Mesodermal cell (in vitro differentiated cells): ENCODE data around the gene TNFAIP8.

Experiments
- H3K27ac ChIP-seq: 2 replicates; pipeline ENCODE4 v1.7.0; 2013; ENCODE audit warnings: mild to moderate bottlenecking, low read depth, low read length, moderate library complexity; ENCODE audit not compliant: severe bottlenecking
- H3K36me3 ChIP-seq: 2 replicates; pipeline ENCODE4 v1.7.1; 2013; ENCODE audit warnings: mild to moderate bottlenecking, low read length, moderate library complexity; ENCODE audit not compliant: control insufficient read depth, insufficient read depth
- H3K4me1 ChIP-seq: one replicate; pipeline ENCODE4 v1.7.1; 2013; ENCODE audit warnings: mild to moderate bottlenecking, low read length; ENCODE audit not compliant: insufficient read depth, control insufficient read depth, poor library complexity, severe bottlenecking
- H3K4me3 ChIP-seq: 2 replicates; pipeline ENCODE4 v1.7.0; 2013; ENCODE audit warnings: low read length, control low read depth, mild to moderate bottlenecking; ENCODE audit not compliant: insufficient read depth, poor library complexity, severe bottlenecking; ENCODE audit errors: extremely low read depth
- H3K9me3 ChIP-seq: 2 replicates; pipeline ENCODE4 v1.7.1; 2013; ENCODE audit warnings: mild to moderate bottlenecking, low read length, moderate library complexity; ENCODE audit not compliant: control insufficient read depth
- WGBS, 2 experiments: methylation state at CpG; one replicate each; pipeline ENCODE4 v1.1.5; 2013; ENCODE audit warnings: missing lambda C conversion rate in 2 of 2; ENCODE audit not compliant: insufficient coverage in 2 of 2; 5-methylcytosine and 5-hydroxymethylcytosine counted together

The TNFAIP8 gene

DNA sequence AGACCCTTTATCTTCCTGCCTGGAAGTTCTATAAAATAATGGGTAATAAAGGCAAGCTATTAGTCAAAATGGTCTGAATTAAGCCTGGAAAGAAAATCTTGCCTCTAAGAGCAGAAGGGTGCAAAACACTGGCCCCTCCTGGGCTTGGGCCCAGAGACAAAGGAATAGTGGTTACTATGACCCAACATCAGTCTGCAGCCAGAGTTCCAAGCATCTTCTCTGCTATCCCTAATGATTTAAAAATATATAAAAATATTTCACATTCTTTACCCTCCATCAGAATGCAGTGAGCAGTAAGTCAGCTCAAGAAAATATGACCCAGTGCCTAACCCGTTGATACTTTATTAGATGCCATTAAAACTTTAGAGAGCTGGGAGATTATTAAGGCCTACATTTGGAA is 14.7 kb downstream of the TNFAIP8 start:
- Histone ChIP-seq H3K9me3 (no peaks in the 10 kb centered on the region), H3K4me3 (no peak overlapping the region), H3K27ac (no peak overlapping the region), H3K36me3 (no peaks in the 10 kb centered on the region), H3K4me1 (peaks cover 4% of the 10 kb centered on the region)
- WGBS, 2 experiments, result 100% methylated on average over 1 of the region's 1 CpG

DNA sequence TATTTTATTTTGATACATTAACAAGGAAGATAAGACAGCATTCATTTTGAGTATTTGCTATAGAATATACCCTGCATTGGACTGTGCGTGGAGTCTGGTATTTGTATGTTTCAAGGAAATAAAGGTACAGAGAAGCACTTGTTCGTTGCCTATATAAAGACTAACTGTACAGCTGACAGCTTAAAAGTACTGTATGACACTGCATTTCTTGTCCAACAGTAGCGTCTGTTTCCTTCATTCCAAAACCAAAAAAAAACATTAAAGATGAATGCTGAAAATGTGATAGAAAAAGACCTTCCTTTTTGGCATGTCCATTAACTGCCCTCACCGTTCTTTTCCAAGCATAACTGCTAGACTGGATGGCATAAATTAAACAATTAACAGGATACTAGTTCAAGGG is 15.3 kb downstream of the TNFAIP8 start:
- no peak overlapping the region for H3K27ac ChIP-seq
- WGBS, 2 experiments, result 88% methylated on average over 2 of the region's 4 CpGs; no CpG with 5 or more reads in 1 of the 2 experiments

DNA sequence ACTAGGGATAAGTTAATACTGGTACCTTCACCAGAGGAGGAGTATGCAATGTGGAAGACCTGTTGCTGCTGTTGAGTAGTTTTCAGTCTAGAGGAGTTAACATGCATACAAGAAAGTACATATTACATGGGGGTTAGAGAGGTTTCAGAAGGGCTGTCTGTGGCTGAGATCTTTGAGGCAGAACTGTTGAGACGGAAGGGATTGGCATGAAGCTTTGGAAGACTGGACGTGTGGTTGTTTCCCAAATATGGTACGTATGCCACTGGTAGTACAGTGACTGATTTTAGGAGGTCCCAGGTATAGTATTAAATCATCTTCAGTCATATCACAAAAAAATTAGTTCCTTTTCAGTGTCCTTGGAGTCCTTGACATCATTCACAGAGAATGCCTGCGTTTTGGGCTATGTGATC is 17.6 kb downstream of the TNFAIP8 start:
- 90 to 100% methylated on average over 1 to 2 of the region's 4 CpGs for WGBS, 2 experiments
- no peak overlapping the region for H3K4me3 ChIP-seq
- no peak overlapping the region for H3K27ac ChIP-seq
- H3K9me3 ChIP-seq, result no peaks in the 10 kb centered on the region
- H3K36me3 ChIP-seq, result no peaks in the 10 kb centered on the region
- no peaks in the 10 kb centered on the region for H3K4me1 ChIP-seq

More for the DNA sequence above, 15.3 kb downstream of the TNFAIP8 start:
- peaks cover 4% of the 10 kb centered on the region for H3K4me1 ChIP-seq
- H3K4me3 ChIP-seq, result no peak overlapping the region
- no peaks in the 10 kb centered on the region for H3K9me3 ChIP-seq
- H3K36me3 ChIP-seq, result no peaks in the 10 kb centered on the region

DNA sequence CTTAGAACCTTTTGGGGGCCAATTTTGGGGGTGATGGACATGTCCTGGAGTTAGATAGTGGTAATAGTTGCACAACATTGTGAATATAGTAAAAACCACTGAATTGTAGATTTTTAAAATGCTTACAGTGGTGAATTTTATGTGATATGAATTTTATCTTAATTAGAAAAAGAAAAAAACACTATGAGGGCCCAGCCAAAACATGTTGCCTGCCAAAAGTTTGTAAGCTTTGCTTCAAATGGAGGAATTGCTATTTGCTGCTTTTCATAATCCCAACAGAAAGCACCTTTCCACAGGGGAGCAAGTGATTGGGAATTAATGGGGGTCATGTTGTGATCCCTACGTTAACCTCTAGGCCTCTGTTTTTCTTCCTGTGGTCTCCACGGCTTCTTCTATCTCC is 19.1 kb downstream of the TNFAIP8 start:
- Histone ChIP-seq H3K4me3 (no peak overlapping the region), H3K36me3 (no peaks in the 10 kb centered on the region), H3K9me3 (no peaks in the 10 kb centered on the region), H3K4me1 (no peaks in the 10 kb centered on the region), H3K27ac (no peak overlapping the region)
- 100% methylated on average over 1 of the region's 2 CpGs; no CpG with 5 or more reads in 1 of the 2 experiments for WGBS, 2 experiments

DNA sequence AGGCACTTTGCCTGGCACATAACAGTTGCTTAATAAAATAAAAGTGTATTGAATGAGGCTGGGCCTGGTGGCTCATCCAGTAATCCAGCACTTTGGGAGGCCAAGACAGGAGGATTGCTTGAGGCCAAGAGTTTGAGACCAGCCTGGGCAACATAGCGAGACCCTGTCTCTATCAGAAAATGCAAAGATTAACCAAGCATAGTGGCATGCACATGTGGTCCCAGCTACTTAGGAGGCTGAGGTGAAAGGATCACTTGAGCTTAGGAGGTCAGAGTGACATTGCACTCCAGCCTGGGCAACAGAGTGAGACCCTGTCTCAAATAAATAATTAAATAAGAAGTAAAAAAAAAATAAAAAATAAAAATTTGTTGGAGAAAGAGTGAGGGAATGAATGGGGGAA is 21.2 kb downstream of the TNFAIP8 start:
- H3K4me1 ChIP-seq, result no peaks in the 10 kb centered on the region
- H3K4me3 ChIP-seq, result no peak overlapping the region
- H3K9me3 ChIP-seq, result no peaks in the 10 kb centered on the region
- no peaks in the 10 kb centered on the region for H3K36me3 ChIP-seq
- 100% methylated on average over 1 of the region's 1 CpG; no CpG with 5 or more reads in 1 of the 2 experiments for WGBS, 2 experiments
- no peak overlapping the region for H3K27ac ChIP-seq

DNA sequence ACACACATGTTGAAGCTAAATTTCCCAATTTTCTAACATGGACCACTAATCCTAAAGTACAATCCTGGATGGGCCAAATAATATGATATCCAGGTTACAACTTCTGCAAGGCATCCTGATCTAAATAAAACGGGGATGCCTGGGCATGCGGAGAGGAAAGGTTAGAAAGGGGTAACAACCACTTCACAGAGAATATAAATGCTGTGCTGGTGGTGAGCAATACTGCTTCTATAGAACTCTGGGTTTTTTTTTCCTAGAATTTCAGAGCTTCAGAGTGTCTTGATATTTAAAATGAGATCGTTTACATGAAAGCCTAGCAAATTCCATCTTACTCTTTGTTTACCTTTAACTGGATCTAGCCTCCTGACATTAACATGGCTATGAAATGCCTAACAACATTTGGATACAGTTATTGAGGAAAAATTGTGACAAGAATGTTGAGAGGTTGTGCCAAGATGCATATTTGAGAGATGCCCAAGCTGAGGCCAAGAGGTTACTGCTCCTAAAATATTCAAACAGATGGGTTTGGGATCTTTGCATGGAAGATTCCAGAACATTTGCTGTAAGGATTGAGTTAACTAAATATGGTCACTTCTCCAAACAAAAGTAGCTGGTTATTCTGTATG is 22.4 kb downstream of the TNFAIP8 start:
- H3K9me3 ChIP-seq, result no peaks in the 10 kb centered on the region
- WGBS, 2 experiments, result no CpG with 5 or more reads among the region's 3 CpGs
- no peaks in the 10 kb centered on the region for H3K36me3 ChIP-seq
- no peak overlapping the region for H3K27ac ChIP-seq
- no peaks in the 10 kb centered on the region for H3K4me1 ChIP-seq
- no peak overlapping the region for H3K4me3 ChIP-seq

DNA sequence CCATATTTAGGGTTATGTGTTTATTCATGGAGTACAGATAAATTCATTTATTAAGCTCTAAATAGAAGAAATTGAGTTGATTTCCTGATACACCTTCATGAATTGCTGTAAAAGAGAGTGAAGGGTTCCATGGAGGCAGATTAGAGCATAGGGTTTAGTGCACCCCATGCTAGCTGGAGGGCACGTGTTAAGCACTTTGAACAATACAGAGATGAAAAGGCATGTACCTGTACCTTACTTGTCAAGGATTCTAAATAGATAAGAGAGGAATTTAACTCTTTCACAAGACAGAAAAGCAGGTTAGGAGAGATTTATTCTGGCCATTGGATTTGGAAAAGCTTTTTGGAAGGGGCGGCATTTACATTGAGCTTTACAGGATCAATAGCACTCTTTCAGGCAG is 23.3 kb downstream of the TNFAIP8 start:
- Histone ChIP-seq H3K9me3 (no peaks in the 10 kb centered on the region), H3K36me3 (no peaks in the 10 kb centered on the region), H3K4me1 (no peaks in the 10 kb centered on the region), H3K4me3 (no peak overlapping the region), H3K27ac (no peak overlapping the region)
- WGBS, 2 experiments, result 92 to 100% methylated on average over 2 of the region's 2 CpGs

DNA sequence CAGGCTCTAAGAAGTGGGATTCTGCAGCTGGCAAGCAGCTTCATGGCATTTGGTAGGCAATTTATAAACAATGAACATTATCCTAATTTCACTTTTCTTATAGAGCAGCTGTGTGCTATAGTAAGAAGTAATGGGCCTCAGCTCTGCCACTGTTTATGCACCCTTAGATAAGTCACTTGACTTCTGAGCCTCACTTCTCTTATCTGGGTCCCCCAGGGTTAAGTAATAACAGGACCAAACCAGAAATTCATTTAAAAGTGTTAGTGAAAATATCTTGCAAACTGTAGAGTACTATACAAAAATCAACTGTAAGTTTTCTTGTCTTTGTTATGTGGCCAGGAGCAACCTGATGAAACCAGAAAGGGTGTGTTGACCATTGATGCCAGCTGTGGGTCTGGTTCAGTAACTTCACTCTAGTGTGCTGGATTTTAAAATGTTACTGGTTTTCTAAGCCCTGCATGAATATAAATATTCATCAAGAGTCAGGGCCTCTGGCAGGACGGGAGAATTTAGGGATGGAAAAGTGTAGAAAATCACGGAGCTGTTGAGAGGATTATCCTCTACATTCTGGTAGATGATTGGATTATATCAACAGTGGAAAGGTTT is 24.2 kb downstream of the TNFAIP8 start:
- Histone ChIP-seq H3K9me3 (no peaks in the 10 kb centered on the region), H3K4me1 (no peaks in the 10 kb centered on the region), H3K27ac (no peak overlapping the region), H3K4me3 (no peak overlapping the region), H3K36me3 (no peaks in the 10 kb centered on the region)
- WGBS, 2 experiments, result 83% methylated on average over 1 of the region's 2 CpGs; no CpG with 5 or more reads in 1 of the 2 experiments

DNA sequence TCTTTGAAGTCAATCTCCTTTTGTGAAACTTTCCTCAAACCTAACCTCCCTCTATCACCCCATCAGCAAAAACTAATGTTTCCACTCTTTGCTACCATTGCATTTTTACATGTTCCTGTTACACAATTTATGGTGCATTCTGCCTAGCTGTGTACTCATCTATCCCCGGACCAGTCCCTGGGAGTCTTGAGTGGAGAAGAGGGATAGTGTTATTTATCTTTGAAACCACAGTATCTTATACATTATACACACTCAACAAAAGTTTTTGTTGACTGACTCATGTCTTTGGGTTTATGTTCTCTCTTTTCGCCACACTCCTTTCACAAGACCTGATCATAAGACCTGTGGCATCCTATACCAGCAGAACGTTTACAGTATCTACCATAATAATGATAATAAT is 26.4 kb downstream of the TNFAIP8 start:
- no peaks in the 10 kb centered on the region for H3K36me3 ChIP-seq
- H3K4me1 ChIP-seq, result no peaks in the 10 kb centered on the region
- H3K27ac ChIP-seq, result no peak overlapping the region
- 100% methylated on average over 1 of the region's 3 CpGs; no CpG with 5 or more reads in 1 of the 2 experiments for WGBS, 2 experiments
- no peaks in the 10 kb centered on the region for H3K9me3 ChIP-seq
- H3K4me3 ChIP-seq, result no peak overlapping the region

DNA sequence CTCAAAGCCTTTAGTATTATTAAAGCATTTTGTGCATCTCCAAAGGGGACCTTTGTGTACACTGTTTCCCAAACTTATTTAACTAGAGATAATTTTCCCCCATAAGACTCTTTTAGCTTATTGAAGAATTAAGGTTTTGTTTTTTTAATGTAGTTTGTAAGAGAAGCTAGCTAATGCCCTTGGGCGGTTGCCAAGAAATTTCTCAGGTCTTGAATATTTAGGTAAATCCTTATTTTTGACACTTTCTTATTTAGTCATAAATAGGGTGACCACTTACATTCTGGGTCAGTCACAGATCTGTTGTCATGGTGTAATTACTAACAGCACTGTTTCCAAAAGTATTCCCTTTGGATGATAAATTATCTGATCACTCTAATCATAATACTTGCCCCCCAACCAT is 27.2 kb downstream of the TNFAIP8 start:
- H3K9me3 ChIP-seq, result no peaks in the 10 kb centered on the region
- no peaks in the 10 kb centered on the region for H3K4me1 ChIP-seq
- no CpG with 5 or more reads among the region's 1 CpG for WGBS, 2 experiments
- H3K36me3 ChIP-seq, result no peaks in the 10 kb centered on the region
- H3K27ac ChIP-seq, result no peak overlapping the region
- H3K4me3 ChIP-seq, result no peak overlapping the region

DNA sequence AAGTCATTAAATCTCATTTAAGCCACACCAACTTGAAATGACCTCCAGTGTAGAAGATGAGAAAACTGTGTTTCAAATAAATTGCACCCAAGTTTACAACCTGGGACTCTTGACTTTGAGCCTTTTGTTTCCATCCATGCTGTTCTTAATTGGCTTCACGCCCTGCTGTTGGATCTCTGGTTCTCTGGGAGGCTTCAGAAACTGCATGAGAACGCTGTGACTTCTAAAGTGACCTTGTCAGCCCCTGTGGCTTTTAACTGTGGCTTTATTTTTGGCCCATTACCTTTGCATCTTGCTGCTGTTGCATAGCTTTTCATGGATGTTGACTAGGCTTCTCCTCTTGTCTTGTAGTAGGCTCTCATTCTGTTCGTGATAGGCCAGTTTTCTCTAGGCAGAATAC is 29.3 kb downstream of the TNFAIP8 start:
- Histone ChIP-seq H3K27ac (no peak overlapping the region), H3K9me3 (no peaks in the 10 kb centered on the region), H3K4me3 (no peak overlapping the region), H3K4me1 (no peaks in the 10 kb centered on the region), H3K36me3 (no peaks in the 10 kb centered on the region)
- WGBS, 2 experiments, result 81 to 82% methylated on average over 3 of the region's 3 CpGs
